Left ventricle myocardium superior (tissue), 1 donor: ENCODE data around the gene STYXL1. TPM values are rescaled to one million over a fixed set of nuclear protein-coding genes. Genes with fewer than 3 reads are reported as not detected.

ENCODE experiments used
- total RNA-seq: library from RNA; stranded (reverse); fragmentation: NEBNext Ultra II Directional; extraction: Animal tissue kit (Norgen Biotek cat#: 25700); gene quantifications from one replicate; pipeline ENCODE4 v1.2.1, GENCODE V29; 2021
- donor health status: DM: no; HTN: yes; CAD: no; lungs with severe emphysema.

Gene STYXL1
- total RNA-seq, 1 donor from 2014 or later: 21.9 TPM

Other genes starting within 250 kb of the STYXL1 start
- gene CCL24, start 234.2 kb downstream of the STYXL1 start, total RNA-seq: 0.47 TPM
- gene RHBDD2, start 169.0 kb downstream of the STYXL1 start, total RNA-seq: 17.9 TPM
- gene POR, start 132.8 kb downstream of the STYXL1 start, total RNA-seq: 45.7 TPM
- 107 TPM for gene TMEM120A, start 53.4 kb downstream of the STYXL1 start, total RNA-seq
- gene MDH2, start 106 bp upstream of the STYXL1 start, total RNA-seq: 680 TPM
- gene SRRM3, start 153.9 kb upstream of the STYXL1 start, total RNA-seq: 17.2 TPM